ENCODE measurements around the gene HSD3B2.

Gene HSD3B2

DNA sequence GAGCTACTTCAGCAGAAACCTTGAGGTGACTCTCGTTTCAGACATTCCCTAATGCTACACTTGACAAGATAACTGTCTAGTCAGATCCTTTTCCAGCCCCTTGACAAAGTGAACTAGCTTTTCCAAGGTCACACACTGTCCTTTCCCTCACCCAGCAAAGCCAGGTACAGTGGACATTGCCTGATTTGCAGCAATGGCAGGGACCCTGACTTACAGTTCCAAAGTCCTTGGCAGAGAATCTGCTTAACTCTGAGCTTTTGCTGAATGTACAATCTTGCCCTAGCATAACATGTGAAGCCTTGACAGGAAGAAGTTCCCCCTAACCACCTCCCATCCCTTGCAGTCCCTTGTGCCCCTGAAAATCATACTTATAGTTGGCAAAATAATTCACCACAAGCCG, 37.1 kb downstream of the HSD3B2 start:
- Mint-ChIP-seq H3K27me3 (no peaks in the 10 kb centered on the region), H3K4me3 (no peak overlapping the region), H3K4me1 (ENCODE audit: low read depth) (no peaks in the 10 kb centered on the region), H3K36me3 (ENCODE audit: low read depth) (no peaks in the 10 kb centered on the region), H3K27ac (no peak overlapping the region), H3K9me3 (no peaks in the 10 kb centered on the region)
- intact Hi-C loops (cut with micrococcal nuclease), result no loop called here

DNA sequence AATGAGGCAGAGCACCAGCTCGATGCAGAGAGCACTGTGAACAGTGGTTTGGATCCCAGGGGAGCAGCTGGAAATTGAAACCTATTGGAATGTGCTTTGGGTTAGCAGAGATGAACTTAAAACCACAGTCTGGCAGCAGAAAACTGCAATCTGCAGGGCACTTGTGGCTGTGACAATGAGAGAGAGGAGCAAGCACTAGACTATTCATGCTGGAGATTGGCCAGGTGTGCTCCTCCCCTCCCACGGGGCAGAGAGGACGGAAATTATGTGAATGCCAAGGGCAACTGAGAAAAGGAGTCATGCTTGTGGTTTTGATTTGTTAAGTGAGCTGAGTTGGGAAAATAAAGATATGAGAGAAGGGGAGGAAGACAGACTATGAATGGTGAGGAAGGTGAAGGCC, 38.1 kb downstream of the HSD3B2 start:
- intact Hi-C loops (cut with micrococcal nuclease), result no loop called here
- Mint-ChIP-seq H3K36me3 (ENCODE audit: low read depth) (no peaks in the 10 kb centered on the region), H3K4me1 (ENCODE audit: low read depth) (no peaks in the 10 kb centered on the region), H3K4me3 (no peak overlapping the region), H3K27ac (no peak overlapping the region), H3K9me3 (no peaks in the 10 kb centered on the region), H3K27me3 (no peaks in the 10 kb centered on the region)

DNA sequence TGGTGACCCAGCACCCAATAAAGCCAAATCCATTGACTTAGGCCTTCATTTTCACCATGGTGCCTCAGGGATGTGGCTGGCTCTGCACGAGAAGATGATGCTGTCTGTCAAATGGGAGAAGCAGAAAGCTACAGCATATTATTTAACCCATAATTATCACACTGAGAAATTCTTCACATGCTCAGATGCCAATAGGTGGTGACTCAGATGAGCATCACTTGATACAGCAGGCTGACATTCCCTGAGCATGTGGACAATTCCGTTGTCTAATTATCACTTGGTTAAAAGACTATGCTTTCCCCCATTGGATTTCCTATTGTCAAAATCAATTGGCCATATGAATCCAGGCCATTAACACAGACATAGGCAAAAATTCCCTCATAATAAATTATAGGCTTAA, 48.0 kb downstream of the HSD3B2 start:
- no peaks in the 10 kb centered on the region for H3K36me3 Mint-ChIP-seq (ENCODE audit: low read depth)
- H3K4me3 Mint-ChIP-seq, result no peak overlapping the region
- no peak overlapping the region for H3K27ac Mint-ChIP-seq
- no peaks in the 10 kb centered on the region for H3K9me3 Mint-ChIP-seq
- peaks cover 2% of the 10 kb centered on the region for H3K27me3 Mint-ChIP-seq
- intact Hi-C loops (cut with micrococcal nuclease), result no loop called here
- peaks cover 5% of the 10 kb centered on the region for H3K4me1 Mint-ChIP-seq (ENCODE audit: low read depth)

DNA sequence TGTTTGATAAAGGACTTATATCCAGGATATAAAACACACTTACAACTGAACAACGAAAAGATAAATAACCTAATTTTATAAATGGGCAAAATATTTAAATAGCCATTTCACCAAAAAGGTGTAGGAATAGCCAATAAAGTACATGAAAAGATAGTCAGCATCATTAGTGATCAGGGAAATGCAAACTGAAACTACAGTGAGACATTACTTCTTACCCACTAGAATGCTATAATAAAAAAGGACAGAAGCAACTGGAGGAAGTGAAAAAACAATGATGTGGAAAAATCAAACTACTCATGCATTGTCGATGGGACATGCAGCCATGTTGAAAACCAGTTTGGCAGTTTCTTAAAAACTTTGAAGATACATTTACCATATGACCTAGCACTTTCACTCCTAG, 48.6 kb downstream of the HSD3B2 start:
- Mint-ChIP-seq H3K36me3 (ENCODE audit: low read depth) (no peaks in the 10 kb centered on the region), H3K27me3 (peaks cover 2% of the 10 kb centered on the region), H3K9me3 (no peaks in the 10 kb centered on the region), H3K4me1 (ENCODE audit: low read depth) (peaks cover 6% of the 10 kb centered on the region), H3K27ac (no peak overlapping the region), H3K4me3 (no peak overlapping the region)
- intact Hi-C loops (cut with micrococcal nuclease), result no loop called here

DNA sequence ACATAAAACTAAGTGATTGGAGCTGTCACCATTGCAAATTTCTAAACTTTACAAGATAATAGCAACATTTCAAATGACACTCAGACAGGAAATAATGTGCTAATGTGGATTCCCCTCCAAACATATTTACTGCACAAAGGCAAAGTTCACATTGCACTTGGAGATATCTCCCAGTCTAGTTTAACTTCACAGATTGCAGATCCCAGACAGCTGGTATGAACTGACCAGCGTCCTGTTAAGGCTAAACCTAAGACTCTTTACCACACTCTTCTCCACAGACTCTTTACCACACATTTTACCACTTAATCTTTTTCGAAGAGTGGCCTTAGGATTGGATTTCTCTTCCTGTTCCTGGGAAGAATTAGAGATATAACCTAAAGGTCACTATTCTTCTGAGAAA, 51.5 kb downstream of the HSD3B2 start:
- Mint-ChIP-seq H3K4me1 (ENCODE audit: low read depth) (peaks cover 6% of the 10 kb centered on the region), H3K36me3 (ENCODE audit: low read depth) (no peaks in the 10 kb centered on the region), H3K4me3 (no peak overlapping the region), H3K9me3 (no peaks in the 10 kb centered on the region), H3K27ac (no peak overlapping the region), H3K27me3 (peaks cover 5% of the 10 kb centered on the region)
- intact Hi-C loops (cut with micrococcal nuclease), result no loop called here

DNA sequence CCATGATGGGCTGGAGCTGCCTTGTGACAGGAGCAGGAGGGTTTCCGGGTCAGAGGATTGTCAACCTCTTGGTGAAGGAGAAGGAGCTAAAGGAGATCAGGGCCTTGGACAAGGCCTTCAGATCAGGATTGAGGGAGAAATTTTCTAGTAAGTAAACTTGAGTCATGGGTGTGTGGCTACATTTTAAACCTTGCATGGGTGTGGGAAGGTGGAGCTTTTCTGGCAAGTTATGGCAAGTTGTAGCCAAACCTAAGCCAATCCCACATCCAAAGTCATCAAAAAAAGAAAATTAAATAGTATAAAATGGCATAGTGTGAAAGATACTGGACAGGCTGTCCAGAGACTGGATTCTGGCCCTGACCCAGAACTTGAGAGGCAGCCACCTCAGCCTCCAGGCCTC, 52.3 kb downstream of the HSD3B2 start:
- no peaks in the 10 kb centered on the region for H3K36me3 Mint-ChIP-seq (ENCODE audit: low read depth)
- H3K4me1 Mint-ChIP-seq (ENCODE audit: low read depth), result peaks cover 6% of the 10 kb centered on the region
- intact Hi-C loops (cut with micrococcal nuclease), result no loop called here
- no peak overlapping the region for H3K4me3 Mint-ChIP-seq
- no peak overlapping the region for H3K27ac Mint-ChIP-seq
- no peaks in the 10 kb centered on the region for H3K9me3 Mint-ChIP-seq
- H3K27me3 Mint-ChIP-seq, result peaks cover 5% of the 10 kb centered on the region

DNA sequence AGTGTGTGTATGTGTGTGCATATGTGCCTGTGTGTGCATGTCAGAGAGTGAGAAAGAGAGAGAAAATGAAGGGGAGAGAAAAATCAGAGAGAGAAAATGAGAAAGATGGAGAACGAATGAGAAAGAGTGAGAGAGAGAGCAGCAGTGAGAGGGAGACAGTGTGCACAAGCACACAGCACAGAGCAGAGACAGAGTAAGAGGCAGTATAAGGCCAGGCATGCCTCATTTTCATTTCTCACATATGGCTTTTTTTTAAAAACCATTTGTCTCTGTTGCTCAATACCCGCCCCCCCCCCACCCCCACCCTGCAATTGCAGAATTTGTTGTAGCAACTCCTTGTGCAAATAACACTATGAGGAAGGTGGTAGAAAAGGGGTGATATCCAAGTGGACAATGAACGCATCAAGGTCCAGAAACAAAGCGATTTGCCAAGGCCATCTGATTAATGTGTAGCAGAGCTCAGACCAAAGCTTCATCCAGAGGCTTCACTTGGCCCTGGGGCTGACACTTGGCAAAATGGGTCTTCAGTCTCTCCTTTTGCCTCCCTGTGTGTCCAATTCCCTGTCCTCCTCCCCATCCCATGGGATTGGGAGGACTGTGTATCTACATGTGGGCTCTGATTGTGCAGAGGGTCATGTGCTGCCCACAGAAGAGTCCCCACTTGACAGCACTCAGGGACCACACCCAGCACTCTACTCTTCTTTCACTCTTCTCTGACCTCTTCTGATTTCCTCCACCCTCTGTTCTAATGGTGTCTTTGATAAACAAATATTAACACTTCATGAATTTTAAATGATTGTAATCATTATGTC, 53.1 kb downstream of the HSD3B2 start:
- H3K9me3 Mint-ChIP-seq, result no peaks in the 10 kb centered on the region
- no peaks in the 10 kb centered on the region for H3K36me3 Mint-ChIP-seq (ENCODE audit: low read depth)
- no peak overlapping the region for H3K27ac Mint-ChIP-seq
- peaks cover 5% of the 10 kb centered on the region for H3K27me3 Mint-ChIP-seq
- intact Hi-C loops (cut with micrococcal nuclease), result no loop called here
- H3K4me1 Mint-ChIP-seq (ENCODE audit: low read depth), result peaks cover 6% of the 10 kb centered on the region
- H3K4me3 Mint-ChIP-seq, result no peak overlapping the region

DNA sequence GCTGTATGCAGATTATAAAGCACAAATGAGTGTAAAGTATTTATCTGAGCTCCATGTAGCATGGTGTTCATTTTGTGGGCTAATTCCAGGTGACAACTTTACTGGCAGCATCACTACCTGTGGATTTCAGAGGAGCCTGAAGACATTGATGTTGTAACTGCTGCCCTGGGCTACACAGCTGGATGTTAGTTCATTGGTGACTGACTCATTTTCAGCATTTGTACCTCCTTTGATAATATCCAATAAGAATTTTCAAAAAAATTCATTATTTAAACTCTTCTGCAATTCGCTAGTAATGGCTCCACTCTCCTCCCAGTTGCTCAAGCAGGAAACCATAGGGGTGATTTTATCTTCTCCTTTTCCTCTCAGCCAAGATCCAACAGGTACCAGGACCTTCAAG, 54.8 kb downstream of the HSD3B2 start:
- Mint-ChIP-seq H3K27ac (no peak overlapping the region), H3K4me1 (ENCODE audit: low read depth) (peaks cover 6% of the 10 kb centered on the region), H3K27me3 (peaks cover 5% of the 10 kb centered on the region), H3K9me3 (no peaks in the 10 kb centered on the region), H3K36me3 (ENCODE audit: low read depth) (no peaks in the 10 kb centered on the region), H3K4me3 (no peak overlapping the region)
- intact Hi-C loops (cut with micrococcal nuclease), result no loop called here

DNA sequence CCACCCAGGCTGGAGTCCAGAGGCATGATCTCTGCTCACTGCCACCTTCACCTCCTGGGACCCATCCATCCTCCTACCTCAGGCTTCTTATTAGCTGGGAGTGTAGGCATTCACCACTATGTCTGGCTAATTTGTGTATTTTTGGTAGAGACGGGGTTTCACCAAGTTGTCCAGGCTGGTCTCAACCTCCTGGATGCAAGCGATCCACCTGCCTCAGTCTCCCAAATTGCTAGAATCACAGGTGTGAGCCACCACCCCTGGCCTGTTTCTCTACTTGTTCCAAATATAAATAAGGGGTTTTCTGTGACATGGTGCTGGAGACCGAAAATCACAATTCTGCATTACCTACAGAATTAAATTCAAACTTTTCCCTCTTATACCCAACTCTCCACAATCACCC, 55.4 kb downstream of the HSD3B2 start:
- no peaks in the 10 kb centered on the region for H3K36me3 Mint-ChIP-seq (ENCODE audit: low read depth)
- no peak overlapping the region for H3K4me3 Mint-ChIP-seq
- H3K27ac Mint-ChIP-seq, result no peak overlapping the region
- no peaks in the 10 kb centered on the region for H3K9me3 Mint-ChIP-seq
- H3K4me1 Mint-ChIP-seq (ENCODE audit: low read depth), result peaks cover 6% of the 10 kb centered on the region
- intact Hi-C loops (cut with micrococcal nuclease), result no loop called here
- peaks cover 5% of the 10 kb centered on the region for H3K27me3 Mint-ChIP-seq

DNA sequence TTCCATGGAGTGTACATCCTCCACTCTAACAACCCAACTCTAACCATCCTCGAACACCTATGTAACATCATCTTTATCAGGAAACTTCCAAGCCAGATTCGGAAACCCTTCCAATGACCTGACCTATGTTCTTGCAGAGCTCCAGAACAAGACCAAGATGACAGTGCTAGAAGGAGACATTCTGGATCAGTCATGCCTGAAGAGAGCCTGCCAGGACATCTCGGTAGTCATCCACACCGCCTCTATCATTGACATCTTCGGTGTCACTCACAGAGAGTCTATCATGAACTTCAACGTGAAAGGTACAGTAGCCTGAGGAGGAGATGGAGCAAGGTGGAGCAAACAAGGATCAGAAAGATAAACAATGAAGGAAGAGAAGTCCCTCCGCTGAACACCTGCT, 56.0 kb downstream of the HSD3B2 start:
- H3K27ac Mint-ChIP-seq, result no peak overlapping the region
- H3K4me1 Mint-ChIP-seq (ENCODE audit: low read depth), result peaks cover 9% of the 10 kb centered on the region
- no peaks in the 10 kb centered on the region for H3K36me3 Mint-ChIP-seq (ENCODE audit: low read depth)
- H3K9me3 Mint-ChIP-seq, result no peaks in the 10 kb centered on the region
- H3K4me3 Mint-ChIP-seq, result no peak overlapping the region
- intact Hi-C loops (cut with micrococcal nuclease), result no loop called here
- peaks cover 5% of the 10 kb centered on the region for H3K27me3 Mint-ChIP-seq

DNA sequence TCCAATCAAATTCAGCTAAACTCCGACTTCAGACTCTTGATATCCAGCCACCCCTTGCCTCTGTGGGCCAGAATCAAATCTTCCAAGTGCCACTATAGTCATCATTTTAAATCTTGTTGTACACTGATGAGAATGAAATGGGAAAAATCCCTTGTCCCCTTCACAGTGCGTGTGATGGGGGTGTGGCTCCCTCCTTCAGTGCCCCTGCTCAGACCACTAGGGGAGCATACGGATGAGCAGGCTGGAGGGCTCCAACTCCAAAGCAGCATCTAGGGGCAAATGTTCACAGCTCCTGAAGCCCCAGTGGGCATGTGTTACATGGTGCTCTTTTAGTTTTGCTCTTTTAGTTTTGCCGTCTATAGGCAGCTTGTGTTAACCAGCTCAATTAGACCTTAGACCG, 56.6 kb downstream of the HSD3B2 start:
- H3K27ac Mint-ChIP-seq, result no peak overlapping the region
- no peak overlapping the region for H3K4me3 Mint-ChIP-seq
- H3K36me3 Mint-ChIP-seq (ENCODE audit: low read depth), result no peaks in the 10 kb centered on the region
- peaks cover 11% of the 10 kb centered on the region for H3K4me1 Mint-ChIP-seq (ENCODE audit: low read depth)
- H3K27me3 Mint-ChIP-seq, result peaks cover 5% of the 10 kb centered on the region
- no peaks in the 10 kb centered on the region for H3K9me3 Mint-ChIP-seq
- intact Hi-C loops (cut with micrococcal nuclease), result no loop called here

DNA sequence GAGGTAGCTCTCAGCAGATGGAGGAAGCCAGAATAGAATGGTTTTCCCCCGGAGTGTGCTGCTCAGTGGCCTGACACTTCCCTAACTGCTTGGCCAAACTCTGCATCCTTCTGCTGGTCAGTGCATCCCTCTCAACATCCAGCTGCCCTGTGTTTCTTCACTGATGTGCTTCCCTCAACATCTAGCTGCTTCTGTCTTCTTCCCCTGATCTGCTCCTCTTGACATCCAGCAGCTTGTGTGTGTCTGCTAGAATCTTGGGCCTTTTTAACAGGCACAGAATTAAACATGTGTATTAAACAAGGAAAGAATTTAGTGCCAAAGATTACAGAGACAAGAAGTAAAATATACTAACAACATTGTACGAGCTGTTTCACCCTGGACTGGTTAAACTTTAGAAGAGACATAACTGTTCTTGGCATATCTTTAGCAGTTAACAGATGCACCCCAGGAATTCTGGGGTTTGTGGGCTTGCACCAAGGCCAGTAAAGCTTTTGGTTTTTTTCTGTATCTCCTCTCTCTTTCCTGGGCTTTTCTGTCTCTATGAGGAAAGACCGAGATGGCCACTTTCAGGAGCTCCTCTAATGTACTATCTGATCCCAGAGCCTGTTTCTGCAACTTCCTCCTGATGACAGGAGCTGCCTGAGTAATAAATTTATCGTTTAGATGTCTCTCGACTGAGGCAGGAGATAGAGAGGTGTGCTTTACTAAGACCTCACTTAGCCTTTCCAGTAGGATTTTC, 57.3 kb downstream of the HSD3B2 start:
- intact Hi-C loops (cut with micrococcal nuclease), result no loop called here

More for the DNA sequence above, 57.3 kb downstream of the HSD3B2 start:
- Mint-ChIP-seq H3K27ac (no peak overlapping the region), H3K9me3 (no peaks in the 10 kb centered on the region), H3K27me3 (peaks cover 5% of the 10 kb centered on the region), H3K36me3 (ENCODE audit: low read depth) (no peaks in the 10 kb centered on the region), H3K4me3 (no peak overlapping the region), H3K4me1 (ENCODE audit: low read depth) (peaks cover 11% of the 10 kb centered on the region)
